Esophagus squamous epithelium (tissue), 5 donors: ENCODE data around the gene NAV3. TPM values are rescaled to one million over a fixed set of nuclear protein-coding genes. Genes with fewer than 3 reads are reported as not detected.

Source experiments
- DNase-seq: peaks from one replicate; lab custom pipeline; 2025; lab: John Stamatoyannopoulos, UW
- H3K27ac ChIP-seq, 4 donors: fragments of 200-600 bp; sonication (generic); one replicate each; pipeline ENCODE4 v1.5.1; 2016 to 2019; ENCODE audit warnings: mild to moderate bottlenecking in 1 of 4
- H3K27me3 ChIP-seq, 4 donors: fragments of 200-600 bp; sonication (generic); 1 replicate in 3 of 4; 2 replicates in 1 of 4; pipeline versions ENCODE4 v1.5.1 to v1.6.0; 2017 to 2021; ENCODE audit warnings: antibody characterized with exemption in 1 of 4
- H3K36me3 ChIP-seq, 3 donors: fragments of 200-600 bp; sonication (generic); one replicate each; pipeline ENCODE4 v1.5.1; 2016 to 2019
- H3K4me1 ChIP-seq, 3 donors: fragments of 200-600 bp; sonication (generic); one replicate each; pipeline ENCODE4 v1.5.1; 2017 to 2019
- H3K4me3 ChIP-seq, 4 donors: fragments of 200-600 bp; sonication (generic); 1 replicate in 3 of 4; 2 replicates in 1 of 4; pipeline ENCODE4 v1.5.1; 2016 to 2019; ENCODE audit warnings: mild to moderate bottlenecking in 2 of 4, moderate library complexity in 1 of 4
- H3K9me3 ChIP-seq, 3 donors: fragments of 200-600 bp; sonication (generic); one replicate each; pipeline ENCODE4 v1.5.1; 2016 to 2019
- CTCF ChIP-seq, 6 experiments: fragments of 450-650 bp in 4 of 6; fragments of 200-600 bp in 2 of 6; sonication (generic) in 2 of 6; IDR thresholded peaks; one replicate each; pipeline ENCODE4 v1.5.1; 2016 to 2019; ENCODE audit warnings: antibody characterized with exemption in 6 of 6, mild to moderate bottlenecking in 4 of 6, moderate library complexity in 4 of 6
- POLR2A ChIP-seq, 4 donors: fragments of 450-650 bp; IDR thresholded peaks; one replicate each; pipeline ENCODE4 v1.6.1; 2017; ENCODE audit warnings: antibody characterized with exemption in 4 of 4, mild to moderate bottlenecking in 4 of 4, moderate library complexity in 3 of 4
- WGBS, 2 donors: methylation state at CpG; one replicate each; pipeline ENCODE4 v1.1.5; 2018; 5-methylcytosine and 5-hydroxymethylcytosine counted together
- intact Hi-C: fragments of 100-400 bp; cut with DNase I; formaldehyde crosslinking; loops from one replicate; pipeline ENCODE4 v1.15.0; 2022
- total RNA-seq, 4 donors: library from RNA; depleted of rRNA; stranded (reverse); fragments of >200 nt; gene quantifications; one replicate each; pipeline ENCODE4 v1.1.0, GENCODE V29; 2016
- donor health status: DM: yes; HTN: yes; CAD: no.

Gene NAV3
- total RNA-seq, 4 donors from 2014 or later: 0.34 to 4.6 (median 3.2) TPM

DNA sequence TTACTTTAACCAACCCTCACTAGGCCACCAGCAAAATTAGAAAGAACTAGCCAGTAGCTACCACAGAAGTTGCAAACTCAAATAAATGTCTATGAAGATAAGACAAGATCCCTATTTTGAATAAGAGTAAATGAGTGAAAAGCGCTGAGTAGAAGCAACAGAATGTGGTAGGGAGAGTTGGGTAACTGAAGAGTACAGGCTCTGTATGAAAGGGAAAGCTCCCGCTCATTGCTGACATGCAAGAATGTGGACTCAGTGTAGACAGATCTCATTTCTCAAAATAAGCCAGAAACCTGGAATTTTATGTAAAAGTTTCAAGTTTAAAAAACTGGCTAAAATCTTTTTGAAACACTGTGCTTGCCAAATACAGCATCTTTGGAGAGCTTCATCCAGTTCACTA lies 63.9 kb downstream of the NAV3 start:
- Histone ChIP-seq H3K9me3 (no peaks in the 10 kb centered on the region), H3K4me1 (no peaks in the 10 kb centered on the region), H3K27me3 (no peaks in the 10 kb centered on the region), H3K36me3 (no peaks in the 10 kb centered on the region), H3K4me3 (no peak overlapping the region), H3K27ac (no peak overlapping the region)
- DNase-seq: no peak
- no peak for TF ChIP-seq CTCF (IDR thresholded peaks at IDR 0.05)
- no peak for TF ChIP-seq POLR2A (IDR thresholded peaks at IDR 0.05)
- WGBS, 2 donors: 84 to 88% methylated on average over 2 of the region's 2 CpGs
- intact Hi-C loops: no loop called here

DNA sequence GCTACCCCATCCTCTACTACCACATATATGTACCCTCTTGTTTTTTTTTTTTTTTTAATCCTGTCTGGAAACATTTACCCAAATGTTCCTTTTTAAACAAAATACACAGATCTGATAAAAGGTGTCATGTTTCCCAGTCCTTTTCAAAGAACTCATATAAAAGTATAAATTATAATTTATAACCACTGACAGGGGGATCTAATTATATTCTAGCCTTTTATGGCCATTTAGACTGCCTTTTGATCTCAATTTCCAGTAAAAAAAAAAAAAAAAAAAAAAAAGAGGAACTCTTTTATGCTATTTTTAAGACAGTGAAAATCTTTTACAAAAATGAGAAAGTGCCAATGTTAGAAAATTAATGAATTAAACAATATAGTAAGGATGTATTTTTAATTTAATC lies 65.0 kb downstream of the NAV3 start:
- TF ChIP-seq POLR2A (IDR thresholded peaks at IDR 0.05) (no peak), CTCF (IDR thresholded peaks at IDR 0.05) (no peak)
- no peak overlapping the region for H3K27ac ChIP-seq
- H3K36me3 ChIP-seq: no peaks in the 10 kb centered on the region
- no peaks in the 10 kb centered on the region for H3K4me1 ChIP-seq
- H3K4me3 ChIP-seq: no peak overlapping the region
- DNase-seq: no peak
- no peaks in the 10 kb centered on the region for H3K27me3 ChIP-seq
- intact Hi-C loops: no loop called here
- no peaks in the 10 kb centered on the region for H3K9me3 ChIP-seq

GRCh38 chr12:77907936-77908335 lies 77.2 kb downstream of the NAV3 start:
- WGBS, 2 donors: 36 to 50% methylated on average over 1 of the region's 1 CpG
- no peak for DNase-seq
- Histone ChIP-seq H3K27me3 (no peaks in the 10 kb centered on the region), H3K27ac (no peak overlapping the region), H3K9me3 (no peaks in the 10 kb centered on the region), H3K4me1 (no peaks in the 10 kb centered on the region), H3K4me3 (no peak overlapping the region), H3K36me3 (no peaks in the 10 kb centered on the region)
- intact Hi-C loops: no loop called here
- TF ChIP-seq CTCF (IDR thresholded peaks at IDR 0.05) (no peak), POLR2A (IDR thresholded peaks at IDR 0.05) (no peak)

DNA sequence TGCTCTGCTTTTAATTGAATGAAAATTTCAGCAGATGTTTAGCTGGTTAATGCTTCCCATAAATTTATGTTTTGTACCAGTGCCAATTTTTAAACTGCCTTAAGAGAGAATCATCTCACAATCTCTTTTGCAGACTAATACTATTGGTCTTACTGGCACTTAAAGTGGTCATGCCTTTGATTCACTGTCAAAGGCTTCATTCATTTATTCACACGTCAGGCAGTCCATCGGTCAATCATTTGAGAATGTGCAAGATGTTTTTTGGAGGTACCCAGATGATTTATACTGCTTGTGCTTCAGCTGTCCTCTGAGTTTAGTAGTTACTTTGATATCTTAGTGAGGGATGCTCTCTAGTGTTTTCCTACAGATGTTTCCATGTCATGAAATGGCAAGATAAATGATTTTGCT lies 83.4 kb downstream of the NAV3 start:
- no peak for DNase-seq
- no peak overlapping the region for H3K27ac ChIP-seq
- WGBS, 2 donors: 51 to 66% methylated on average over 2 of the region's 2 CpGs
- no peak for TF ChIP-seq POLR2A (IDR thresholded peaks at IDR 0.05)
- no peak for TF ChIP-seq CTCF (IDR thresholded peaks at IDR 0.05)
- intact Hi-C loops: no loop called here
- no peaks in the 10 kb centered on the region for H3K36me3 ChIP-seq
- no peaks in the 10 kb centered on the region for H3K4me1 ChIP-seq
- H3K27me3 ChIP-seq: no peaks in the 10 kb centered on the region
- H3K9me3 ChIP-seq: no peaks in the 10 kb centered on the region
- H3K4me3 ChIP-seq: no peak overlapping the region

DNA sequence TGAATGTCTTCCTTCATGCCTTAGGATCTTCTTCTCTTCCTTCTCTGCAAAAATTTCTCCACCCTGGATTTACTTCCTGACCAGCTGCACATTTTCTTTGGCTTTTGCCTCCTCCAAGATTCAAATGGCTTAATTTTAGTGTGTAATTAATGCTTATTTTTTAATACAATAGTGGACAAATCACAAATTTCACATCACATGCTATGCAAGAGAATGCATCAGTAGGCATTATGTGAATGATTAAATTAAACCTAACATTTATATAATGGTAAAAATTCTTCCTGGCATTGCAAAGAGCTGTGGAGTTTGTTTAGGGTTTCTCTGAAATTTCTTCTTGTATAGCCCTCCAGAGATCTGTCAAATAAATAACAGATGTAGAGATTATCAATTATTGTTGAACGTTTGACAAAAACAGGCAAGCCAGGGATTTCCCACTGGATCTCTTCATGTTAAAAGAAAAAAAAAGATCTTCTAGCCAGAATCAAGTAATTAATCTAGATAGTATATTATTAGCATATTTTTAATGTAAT lies 84.4 kb downstream of the NAV3 start:
- WGBS, 2 donors: 10 to 18% methylated on average over 1 of the region's 1 CpG
- Histone ChIP-seq H3K9me3 (no peaks in the 10 kb centered on the region), H3K36me3 (no peaks in the 10 kb centered on the region), H3K4me3 (no peak overlapping the region), H3K27ac (no peak overlapping the region), H3K4me1 (no peaks in the 10 kb centered on the region), H3K27me3 (no peaks in the 10 kb centered on the region)
- no peak for DNase-seq
- TF ChIP-seq CTCF (IDR thresholded peaks at IDR 0.05) (no peak), POLR2A (IDR thresholded peaks at IDR 0.05) (no peak)
- intact Hi-C loops: no loop called here
